B cell (primary cell): Measurements from ENCODE around the gene DPPA3. TPM values are rescaled to one million over a fixed set of nuclear protein-coding genes. Genes with fewer than 3 reads are reported as not detected.
"Not testable (repeated sequence)": the region's sequence is repeated elsewhere in the genome, so short reads cannot be mapped to it uniquely, and the experiment has no call there.

Experiments
- ATAC-seq: fragments of 200-7000 bp; cut with Tn5 transposase; one replicate; pipeline ENCODE4 v1.10.0; 2021; ENCODE audit warnings: low read depth, mild to moderate bottlenecking, moderate number of reproducible peaks, moderate library complexity
- CTCF ChIA-PET: fragments of 350-600 bp; sonication (Branson Sonifier 250); formaldehyde crosslinking; loops from one replicate; lab custom pipeline; 2021; ENCODE audit warnings: antibody characterized with exemption, inconsistent platforms; lab: Charles Lee
- POLR2A ChIA-PET: fragments of 350-600 bp; sonication (Branson Sonifier 250); formaldehyde crosslinking; loops from one replicate; lab custom pipeline; 2021; ENCODE audit warnings: antibody characterized with exemption; lab: Charles Lee
- DNase-seq: peaks from one replicate; pipeline ENCODE4 v3.0.0; 2013
- H2AFZ ChIP-seq: 2 replicates; pipeline ENCODE4 v1.6.1; 2012; ENCODE audit warnings: mild to moderate bottlenecking, low read depth, low read length; ENCODE audit not compliant: insufficient read depth, poor library complexity, severe bottlenecking
- H3K27ac ChIP-seq, 2 donors: 1 replicate in 1 of 2; 2 replicates in 1 of 2; pipeline ENCODE4 v1.5.1; 2012 to 2013; ENCODE audit warnings: low read length in 2 of 2, mild to moderate bottlenecking in 2 of 2, moderate library complexity in 1 of 2
- H3K27me3 ChIP-seq, 4 experiments: fragments of 200-600 bp in 1 of 4; sonication (generic) in 1 of 4; replicated peaks in 1 of 4; 1 replicate in 2 of 4; 2 replicates in 2 of 4; pipeline versions ENCODE4 v1.6.1 to v1.7.0; 2013 to 2016; ENCODE audit warnings: low read length in 3 of 4, mild to moderate bottlenecking in 2 of 4, mixed read lengths in 1 of 4, moderate library complexity in 1 of 4; ENCODE audit not compliant: insufficient read depth in 4 of 4, control insufficient read depth in 3 of 4; ENCODE audit errors: control extremely low read depth in 1 of 4
- H3K36me3 ChIP-seq, 2 experiments: replicated peaks in 1 of 2; 1 replicate in 1 of 2; 2 replicates in 1 of 2; pipeline versions ENCODE4 v1.6.1 to v1.7.1; 2013; ENCODE audit warnings: low read length in 1 of 2; ENCODE audit not compliant: insufficient read depth in 2 of 2, control insufficient read depth in 1 of 2; ENCODE audit errors: control extremely low read depth in 1 of 2, extremely low read depth in 1 of 2
- H3K4me1 ChIP-seq, 2 donors: fragments of 200-600 bp in 1 of 2; sonication (generic) in 1 of 2; 1 replicate in 1 of 2; 2 replicates in 1 of 2; pipeline versions ENCODE4 v1.5.1 to v1.6.1; 2013 to 2017; ENCODE audit warnings: low read length in 2 of 2; ENCODE audit not compliant: control insufficient read depth in 2 of 2, insufficient read depth in 2 of 2
- H3K4me2 ChIP-seq: replicated peaks from 2 replicates; pipeline ENCODE3; 2012; ENCODE audit warnings: mild to moderate bottlenecking, low read depth, low read length; ENCODE audit not compliant: poor library complexity, severe bottlenecking
- H3K4me3 ChIP-seq, 5 experiments: fragments of 200-600 bp in 1 of 5; sonication (generic) in 1 of 5; 1 replicate in 3 of 5; 2 replicates in 2 of 5; pipeline versions ENCODE4 v1.5.1 to v1.7.0; 2011 to 2016; ENCODE audit warnings: low read length in 4 of 5, mild to moderate bottlenecking in 4 of 5, low read depth in 2 of 5, control low read depth in 1 of 5, moderate library complexity in 1 of 5; ENCODE audit not compliant: insufficient read depth in 1 of 5; ENCODE audit errors: control extremely low read depth in 1 of 5, extremely low read depth in 1 of 5
- H3K79me2 ChIP-seq: fragments of 200-600 bp; sonication (generic); one replicate; pipeline ENCODE4 v1.6.0; 2016; ENCODE audit warnings: low read length; ENCODE audit not compliant: control insufficient read depth, insufficient read depth
- H3K9ac ChIP-seq: fragments of 200-600 bp; sonication (generic); 2 replicates; pipeline ENCODE4 v1.6.1; 2017; ENCODE audit warnings: mild to moderate bottlenecking, low read length, moderate library complexity
- H3K9me3 ChIP-seq, 3 donors: one replicate each; pipeline versions ENCODE4 v1.6.1 to v1.7.1; 2013; ENCODE audit warnings: low read length in 2 of 3; ENCODE audit not compliant: control insufficient read depth in 2 of 3, insufficient read depth in 1 of 3; ENCODE audit errors: control extremely low read depth in 1 of 3
- H4K20me1 ChIP-seq: 2 replicates; pipeline ENCODE4 v1.6.0; 2012; ENCODE audit warnings: mild to moderate bottlenecking, low read length; ENCODE audit not compliant: insufficient read depth, control insufficient read depth, poor library complexity, severe bottlenecking
- H3K27ac Mint-ChIP-seq: one replicate; pipeline ENCODE4 v1.8.0; 2021; ENCODE audit warnings: mixed read lengths
- H3K27me3 Mint-ChIP-seq: one replicate; pipeline ENCODE4 v1.8.0; 2021; ENCODE audit warnings: mixed read lengths
- H3K4me1 Mint-ChIP-seq: one replicate; pipeline ENCODE4 v1.8.0; 2021; ENCODE audit warnings: mixed read lengths
- H3K4me3 Mint-ChIP-seq: one replicate; pipeline ENCODE4 v1.8.0; 2021; ENCODE audit warnings: mixed read lengths
- H3K9me3 Mint-ChIP-seq: one replicate; pipeline ENCODE4 v1.8.0; 2022; ENCODE audit warnings: mixed read lengths; ENCODE audit not compliant: insufficient read depth
- CTCF ChIP-seq: fragments of 200-600 bp; IDR thresholded peaks from one replicate; pipeline ENCODE4 v1.8.0; 2022; ENCODE audit warnings: antibody characterized with exemption, mild to moderate bottlenecking
- EZH2 ChIP-seq: IDR thresholded peaks from 2 replicates; pipeline ENCODE4 v1.6.1; 2012; ENCODE audit warnings: borderline replicate concordance, low read depth, mild to moderate bottlenecking, moderate library complexity, low read length; ENCODE audit not compliant: insufficient read depth, poor library complexity, severe bottlenecking
- WGBS: methylation state at CpG from one replicate; pipeline ENCODE4 v1.1.5; 2013; ENCODE audit warnings: missing lambda C conversion rate; ENCODE audit not compliant: insufficient coverage; 5-methylcytosine and 5-hydroxymethylcytosine counted together
- intact Hi-C: fragments of 100-400 bp; cut with micrococcal nuclease; formaldehyde crosslinking; loops from one replicate; pipeline ENCODE4 v1.10.0; 2022
- polyA plus RNA-seq: library from polyadenylated mRNA; depleted of rRNA; stranded (reverse); fragments of >200 nt; gene quantifications from 2 replicates; pipeline ENCODE4 v1.2.3, GENCODE V29; 2012
- total RNA-seq, 2 donors: library from RNA; stranded (reverse); fragments of 120-200 nt in 1 of 2; gene quantifications; 1 replicate in 1 of 2; 2 replicates in 1 of 2; pipeline versions ENCODE4 v1.2.3 to v1.2.4, GENCODE V29; 2013 to 2022

Gene DPPA3
- total and polyA plus RNA-seq, 2 donors (not counting 1 experiment from before 2014, with no cell fraction given) = not detected

GRCh38 chr12:7751394-7751793, 40.2 kb downstream of the DPPA3 start:
- no peaks in the 10 kb centered on the region for H3K9me3 Mint-ChIP-seq
- POLR2A ChIA-PET = no interaction called here
- 89% methylated on average over 19 of the region's 20 CpGs for WGBS
- Histone ChIP-seq H3K4me1 (peaks cover 4 to 47% of the 10 kb centered on the region in 2 donors), H3K4me3 (no peak overlapping the region), H3K27me3 (no peaks in the 10 kb centered on the region), H3K36me3 (no peaks in the 10 kb centered on the region), H3K4me2 (no peak overlapping the region), H3K27ac (no peak overlapping the region), H3K9me3 (peaks cover 0 to 3% (median 0%) of the 10 kb centered on the region in 3 donors), H3K79me2 (no peaks in the 10 kb centered on the region), H2AFZ (no peak overlapping the region), H3K9ac (no peak overlapping the region), H4K20me1 (no peaks in the 10 kb centered on the region)
- no peak overlapping the region for H3K4me3 Mint-ChIP-seq
- TF ChIP-seq CTCF (no peak), EZH2 (no peak)
- CTCF ChIA-PET = interaction anchor here (0.9 kb wide), 1 partner anchor 54 kb away, joined by 3 read pairs; no protein-coding TSS in a partner anchor
- intact Hi-C loops = no loop called here
- no peak for DNase-seq
- ATAC-seq = no peak
- H3K4me1 Mint-ChIP-seq = peaks cover 11% of the 10 kb centered on the region
- peaks cover 8% of the 10 kb centered on the region for H3K27me3 Mint-ChIP-seq
- H3K27ac Mint-ChIP-seq = no peak overlapping the region

GRCh38 chr12:7751941-7752922, 41.0 kb downstream of the DPPA3 start:
- H2AFZ ChIP-seq, H3K9me3 ChIP-seq, H3K9me3 Mint-ChIP-seq, POLR2A ChIA-PET, H3K79me2 ChIP-seq, H3K27ac ChIP-seq, intact Hi-C loops, H3K4me3 Mint-ChIP-seq, H3K9ac ChIP-seq, H3K4me1 Mint-ChIP-seq, H3K27me3 Mint-ChIP-seq, H3K4me3 ChIP-seq, H3K36me3 ChIP-seq, H3K27ac Mint-ChIP-seq, H4K20me1 ChIP-seq, H3K27me3 ChIP-seq: not testable (repeated sequence)
- peak; percentile 31 for ATAC-seq
- DNase-seq = peak; percentile 17
- 81% methylated on average over 14 of the region's 48 CpGs for WGBS
- Histone ChIP-seq H3K4me2 (peak overlapping the region; percentile 33), H3K4me1 (peaks cover 1 to 47% of the 10 kb centered on the region in 2 donors)
- CTCF ChIA-PET = interaction anchor here (0.9 kb wide), 1 partner anchor 54 kb away, joined by 3 read pairs; no protein-coding TSS in a partner anchor

GRCh38 chr12:7755668-7756067, 44.4 kb downstream of the DPPA3 start:
- H3K27me3 Mint-ChIP-seq, H3K79me2 ChIP-seq, H3K9me3 Mint-ChIP-seq, POLR2A ChIA-PET, H3K9ac ChIP-seq, ATAC-seq, DNase-seq, H3K36me3 ChIP-seq, CTCF ChIA-PET, H4K20me1 ChIP-seq, H3K4me3 ChIP-seq, H3K9me3 ChIP-seq, H3K4me1 Mint-ChIP-seq, intact Hi-C loops, H3K27ac Mint-ChIP-seq, H3K27me3 ChIP-seq, H3K27ac ChIP-seq: not testable (repeated sequence)
- peaks cover 0 to 26% of the 10 kb centered on the region in 2 donors for H3K4me1 ChIP-seq
- H2AFZ ChIP-seq = peak overlapping the region; percentile 49
- peak overlapping the region; percentile 15 for H3K4me3 Mint-ChIP-seq
- peak overlapping the region; percentile 40 for H3K4me2 ChIP-seq
- 48% methylated on average over 5 of the region's 9 CpGs for WGBS
